ENCODE data around the gene SNAP91. TPM values are rescaled to one million over a fixed set of nuclear protein-coding genes. Genes with fewer than 3 reads are reported as not detected.
A peak's percentile ranks its signal among the peaks of the same experiment; 100 is the strongest.
"Not testable (repeated sequence)": the region's sequence is repeated elsewhere in the genome, so short reads cannot be mapped to it uniquely, and the experiment has no call there.

Gene SNAP91
- total RNA-seq, 1 donor from 2014 or later: not detected

GRCh38 chr6:83551748-83552147 lies 157.2 kb downstream of the SNAP91 start:
- ATAC-seq; DNase-seq (ENCODE audit: low spot score): not testable (repeated sequence)

- DNase-seq (ENCODE audit: low spot score); ATAC-seq: not testable (repeated sequence)
Measured at GRCh38 chr6:83550482-83550881, 158.4 kb downstream of the SNAP91 start.

- ATAC-seq: no peak
- DNase-seq (ENCODE audit: low spot score): no peak
Measured at GRCh38 chr6:83546636-83547035, 162.3 kb downstream of the SNAP91 start.

GRCh38 chr6:83539678-83540077 lies 169.2 kb downstream of the SNAP91 start:
- no peak for ATAC-seq

GRCh38 chr6:83536647-83537589 lies 172.0 kb downstream of the SNAP91 start:
- ATAC-seq: no peak
- DNase-seq (ENCODE audit: low spot score): no peak

More at GRCh38 chr6:83539678-83540077, 169.2 kb downstream of the SNAP91 start:
- DNase-seq (ENCODE audit: low spot score): no peak

GRCh38 chr6:83536034-83536646 lies 172.8 kb downstream of the SNAP91 start:
- DNase-seq (ENCODE audit: low spot score) (no peak), ATAC-seq (peak; percentile 79)

- DNase-seq (ENCODE audit: low spot score): no peak
- no peak for ATAC-seq
Measured at GRCh38 chr6:83518816-83519480, 190.0 kb downstream of the SNAP91 start.

GRCh38 chr6:83517500-83517899 lies 191.4 kb downstream of the SNAP91 start:
- ATAC-seq (no peak), DNase-seq (ENCODE audit: low spot score) (no peak)

GRCh38 chr6:83514866-83515466 lies 193.9 kb downstream of the SNAP91 start:
- DNase-seq (ENCODE audit: low spot score) (no peak), ATAC-seq (peak; percentile 78)

- no peak for ATAC-seq
Measured at GRCh38 chr6:83514466-83514865, 194.4 kb downstream of the SNAP91 start.

GRCh38 chr6:83511901-83512681 lies 196.8 kb downstream of the SNAP91 start, which contains the start of gene PRSS35:
TSS of gene PRSS35 (plus strand) at chr6:83512534. CDS start at chr6:83523442, 10,908 bp downstream.
- peak; percentile 50 for DNase-seq (ENCODE audit: low spot score)

More at GRCh38 chr6:83514466-83514865, 194.4 kb downstream of the SNAP91 start:
- DNase-seq (ENCODE audit: low spot score): no peak

GRCh38 chr6:83511266-83511665 lies 197.6 kb downstream of the SNAP91 start:
- ATAC-seq (no peak), DNase-seq (ENCODE audit: low spot score) (no peak)

More at GRCh38 chr6:83511901-83512681, 196.8 kb downstream of the SNAP91 start, which contains the start of gene PRSS35:
- peak; percentile 86 for ATAC-seq

- no peak for ATAC-seq
- no peak for DNase-seq (ENCODE audit: low spot score)
Measured at GRCh38 chr6:83510791-83511190, 198.1 kb downstream of the SNAP91 start.

GRCh38 chr6:83509441-83509840 lies 199.5 kb downstream of the SNAP91 start:
- ATAC-seq (no peak), DNase-seq (ENCODE audit: low spot score) (no peak)

- peak; percentile 49 for ATAC-seq
- DNase-seq (ENCODE audit: low spot score): no peak
Measured at GRCh38 chr6:83505356-83505755, 203.5 kb downstream of the SNAP91 start.

Other genes with a start within 250 kb of the SNAP91 start
- not detected for gene PRSS35, start 196.6 kb downstream of the SNAP91 start, total RNA-seq
- not detected for gene RIPPLY2, start 144.3 kb upstream of the SNAP91 start, total RNA-seq
- gene CYB5R4, start 150.6 kb upstream of the SNAP91 start, total RNA-seq: 6.7 TPM